Stimulated activated CD4-positive, alpha-beta T cell treated with anti-CD3 and anti-CD28 coated beads, TNF-alpha, amount 100 ng/mL, for 1 hour (primary cell): ENCODE results near the gene CYP4B1.
"Not testable (repeated sequence)": the region's sequence is repeated elsewhere in the genome, so short reads cannot be mapped to it uniquely, and the experiment has no call there.

Experiments
- DNase-seq, 3 donors: peaks; one replicate each; pipeline ENCODE4 v3.0.0-alpha.2; 2020; ENCODE audit warnings: low read depth in 3 of 3, low spot score in 1 of 3

Gene CYP4B1

DNA sequence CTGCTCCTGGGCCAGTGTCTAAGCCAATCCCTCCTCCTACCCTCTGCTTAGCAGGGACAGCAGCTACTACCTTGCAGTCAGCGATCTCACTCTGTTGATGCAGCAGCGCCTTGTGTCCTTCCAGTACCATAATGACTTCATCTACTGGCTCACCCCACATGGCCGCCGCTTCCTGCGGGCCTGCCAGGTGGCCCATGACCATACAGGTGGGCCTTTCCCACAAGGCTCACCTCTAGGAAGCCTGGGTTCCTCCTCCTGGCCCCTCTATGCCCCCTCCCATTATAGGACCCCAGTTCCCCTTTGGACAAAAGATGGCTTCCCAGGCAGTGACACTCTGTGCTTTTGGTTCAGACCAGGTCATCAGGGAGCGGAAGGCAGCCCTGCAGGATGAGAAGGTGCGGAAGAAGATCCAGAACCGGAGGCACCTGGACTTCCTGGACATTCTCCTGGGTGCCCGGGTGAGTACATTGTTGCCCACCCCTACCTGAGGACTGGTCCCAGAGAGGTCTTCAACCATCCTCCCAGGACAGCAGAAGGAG is 15.1 kb downstream of the CYP4B1 start:
- DNase-seq, result no peak

DNA sequence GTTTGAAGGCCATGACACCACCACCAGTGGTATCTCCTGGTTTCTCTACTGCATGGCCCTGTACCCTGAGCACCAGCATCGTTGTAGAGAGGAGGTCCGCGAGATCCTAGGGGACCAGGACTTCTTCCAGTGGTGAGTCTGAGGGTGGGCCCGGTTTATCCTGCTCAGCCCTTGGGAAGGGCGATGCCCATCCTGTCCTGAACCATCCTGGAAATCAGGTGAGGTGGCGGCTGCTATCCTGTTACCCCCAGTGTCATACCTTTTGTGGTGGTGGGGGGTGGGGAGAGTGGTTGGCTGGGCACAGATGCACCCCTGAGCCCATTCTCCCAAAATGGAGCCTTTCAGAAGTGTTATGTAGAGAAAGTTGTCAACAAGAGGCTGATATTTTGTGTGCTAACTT is 16.3 kb downstream of the CYP4B1 start:
- DNase-seq, result no peak

- no peak for DNase-seq
These were observed 18.1 kb downstream of the CYP4B1 start for GRCh38 chr1:46816930-46817329.

DNA sequence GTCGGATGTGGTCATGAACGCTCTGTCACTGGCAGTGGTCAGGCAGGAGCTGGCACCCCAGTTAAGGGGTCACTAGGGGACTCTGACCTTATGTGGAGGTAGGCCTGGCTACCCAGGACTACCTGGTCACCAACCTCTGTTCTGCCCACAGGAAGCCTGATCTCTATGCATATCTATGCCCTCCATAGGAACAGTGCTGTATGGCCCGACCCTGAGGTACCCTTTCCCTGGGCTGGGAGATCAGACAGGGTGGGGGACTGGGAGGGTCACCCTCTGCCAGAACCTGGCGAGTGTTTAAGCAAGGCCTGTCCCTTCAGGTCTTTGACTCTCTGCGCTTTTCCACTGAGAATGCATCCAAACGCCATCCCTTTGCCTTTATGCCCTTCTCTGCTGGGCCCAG is 19.0 kb downstream of the CYP4B1 start:
- DNase-seq, result no peak

DNA sequence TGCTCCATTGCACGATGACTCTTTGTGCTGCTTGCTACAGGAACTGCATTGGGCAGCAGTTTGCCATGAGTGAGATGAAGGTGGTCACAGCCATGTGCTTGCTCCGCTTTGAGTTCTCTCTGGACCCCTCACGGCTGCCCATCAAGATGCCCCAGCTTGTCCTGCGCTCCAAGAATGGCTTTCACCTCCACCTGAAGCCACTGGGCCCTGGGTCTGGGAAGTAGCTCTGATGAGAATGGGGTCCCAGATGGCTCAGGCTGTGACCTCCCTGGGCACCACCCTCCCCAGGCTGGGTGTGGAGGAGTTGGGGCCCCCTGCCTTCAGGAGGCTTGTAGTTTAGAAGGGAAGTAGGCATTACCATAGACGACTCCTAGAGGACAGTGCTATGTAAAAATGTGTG is 19.7 kb downstream of the CYP4B1 start:
- no peak for DNase-seq

DNA sequence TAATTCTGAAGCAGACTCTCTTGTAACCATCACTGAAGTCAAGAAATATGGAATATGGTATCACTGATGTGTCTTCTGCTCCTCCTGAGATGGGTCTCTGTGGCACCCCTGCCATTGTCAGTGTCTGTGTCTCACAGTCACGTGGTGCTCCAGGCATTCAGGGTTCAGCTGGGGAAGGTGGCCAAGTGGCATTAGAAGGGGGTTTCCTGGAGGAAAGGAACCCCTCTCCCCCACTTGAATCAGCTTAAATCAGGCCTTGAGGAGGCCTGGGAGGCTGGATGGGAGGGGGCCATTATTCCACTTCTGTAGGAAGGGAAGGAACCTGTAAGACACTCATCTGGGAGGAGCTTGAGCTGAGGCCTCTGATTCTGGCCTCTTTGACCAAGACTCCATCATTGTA is 20.5 kb downstream of the CYP4B1 start:
- no peak for DNase-seq

DNA sequence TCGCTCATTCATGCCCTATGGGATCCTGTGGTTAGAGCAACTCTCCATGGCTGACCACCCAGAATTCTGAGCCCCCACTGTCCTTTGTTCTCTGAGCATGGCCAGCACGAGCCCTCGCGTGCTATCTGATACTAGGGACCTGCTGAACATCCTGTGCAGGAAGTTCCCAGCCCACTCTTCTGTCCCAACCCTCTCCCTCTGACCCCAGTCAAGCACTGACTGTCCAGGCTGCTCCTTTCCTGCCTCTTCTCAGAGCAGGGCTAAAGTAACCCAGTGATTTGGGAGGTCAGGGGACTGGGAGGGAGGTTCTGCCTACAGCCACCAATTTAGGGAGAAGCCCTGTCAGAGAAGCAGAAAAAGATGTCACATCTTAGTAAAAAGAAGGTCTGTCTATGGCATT is 21.2 kb downstream of the CYP4B1 start:
- no peak for DNase-seq

DNA sequence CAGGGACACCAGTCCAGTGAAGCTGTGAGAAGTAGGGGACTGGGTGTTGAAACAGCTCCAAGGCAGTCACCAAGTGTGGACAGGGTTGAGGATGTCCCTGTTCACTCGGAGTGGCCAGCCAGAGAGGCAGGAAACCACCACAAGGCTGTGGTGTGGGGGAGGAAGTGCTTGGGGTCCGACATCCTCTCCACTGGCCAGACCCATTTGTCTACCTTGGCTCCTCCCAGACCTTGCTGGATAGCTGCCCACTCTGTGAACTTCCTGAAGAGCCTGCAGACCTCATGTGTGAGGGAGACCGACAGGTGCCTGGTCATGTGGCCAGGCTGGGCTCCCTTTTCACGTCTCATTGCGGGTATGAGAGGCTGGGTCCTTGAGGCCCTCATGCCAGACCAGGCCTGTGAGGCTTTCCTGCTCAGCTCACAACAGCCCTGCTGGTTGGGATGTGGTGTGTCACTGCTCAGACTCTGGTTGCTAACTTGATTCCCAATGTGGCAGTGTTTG is 21.8 kb downstream of the CYP4B1 start:
- DNase-seq, result no peak

GRCh38 chr1:46822248-46822826 is 23.5 kb downstream of the CYP4B1 start:
- no peak for DNase-seq

DNA sequence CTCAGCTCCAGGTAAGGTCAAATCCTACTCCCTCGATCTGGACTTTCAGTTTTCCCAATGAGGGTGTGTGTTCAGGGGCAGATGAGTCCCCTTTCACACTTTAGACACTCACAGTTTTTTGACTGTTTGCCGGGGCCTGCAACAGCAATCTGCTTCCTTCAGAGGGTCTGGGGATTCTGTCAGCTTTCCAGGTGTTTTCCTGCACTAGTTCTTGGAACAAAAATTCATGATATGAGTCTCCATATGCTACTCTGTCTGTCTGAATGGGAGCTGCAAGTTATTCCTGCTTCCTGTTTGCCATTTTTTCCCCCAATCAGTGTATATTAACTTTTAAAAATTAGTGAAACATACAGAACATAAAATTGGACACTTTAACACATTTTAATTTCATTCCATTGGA is 24.3 kb downstream of the CYP4B1 start:
- no peak for DNase-seq

GRCh38 chr1:46826892-46827291 is 28.0 kb downstream of the CYP4B1 start:
- not testable (repeated sequence) for DNase-seq

DNA sequence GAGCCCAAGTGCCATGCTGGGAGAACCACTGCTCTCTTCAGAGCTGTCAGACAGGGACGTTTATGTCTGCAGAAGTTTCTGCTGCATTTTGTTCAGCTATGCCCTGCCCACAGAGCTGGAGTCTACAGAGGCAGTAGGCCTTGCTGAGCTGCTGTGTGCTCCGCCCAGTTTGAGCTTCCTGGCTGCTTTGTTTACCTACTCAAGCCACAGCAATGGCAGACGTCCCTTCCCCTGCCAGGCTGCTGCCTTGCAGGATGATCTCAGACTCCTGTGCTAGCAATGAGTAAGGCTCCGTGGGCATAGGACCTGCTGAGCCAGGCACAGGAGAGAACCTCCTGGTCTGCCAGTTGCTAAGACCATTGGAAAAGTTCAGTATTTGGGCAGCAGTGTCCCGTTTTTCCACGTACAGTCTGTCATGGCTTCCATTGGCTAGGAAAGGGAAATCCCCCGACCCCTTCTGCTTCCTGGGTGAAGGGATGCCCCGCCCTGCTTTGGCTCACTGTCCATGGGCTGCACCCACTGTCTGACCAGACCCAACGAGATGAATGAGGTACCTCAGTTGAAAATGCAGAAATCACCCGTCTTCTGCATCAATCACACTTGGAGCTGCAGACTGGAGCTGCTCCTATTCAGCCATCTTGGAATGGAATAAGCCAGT is 31.9 kb downstream of the CYP4B1 start:
- DNase-seq, result no peak

DNA sequence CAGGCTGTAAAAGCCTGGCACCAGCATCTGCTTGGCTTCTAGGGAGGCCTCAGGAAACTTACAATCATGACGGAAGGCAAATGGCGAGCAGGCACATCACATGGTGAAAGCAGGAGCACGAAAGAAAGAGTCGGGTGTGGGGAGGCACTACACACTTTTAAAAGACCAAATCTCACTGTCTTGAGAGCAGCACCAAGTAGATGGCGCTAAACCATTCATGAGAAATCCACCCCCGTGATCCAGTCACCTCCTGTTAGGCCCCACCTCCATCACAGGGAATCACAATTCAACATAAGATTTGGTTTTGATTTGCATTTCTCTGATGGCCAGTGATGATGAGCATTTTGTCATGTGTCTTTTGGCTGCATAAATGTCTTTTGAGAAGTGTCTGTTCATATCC is 36.6 kb downstream of the CYP4B1 start:
- DNase-seq, result not testable (repeated sequence)

DNA sequence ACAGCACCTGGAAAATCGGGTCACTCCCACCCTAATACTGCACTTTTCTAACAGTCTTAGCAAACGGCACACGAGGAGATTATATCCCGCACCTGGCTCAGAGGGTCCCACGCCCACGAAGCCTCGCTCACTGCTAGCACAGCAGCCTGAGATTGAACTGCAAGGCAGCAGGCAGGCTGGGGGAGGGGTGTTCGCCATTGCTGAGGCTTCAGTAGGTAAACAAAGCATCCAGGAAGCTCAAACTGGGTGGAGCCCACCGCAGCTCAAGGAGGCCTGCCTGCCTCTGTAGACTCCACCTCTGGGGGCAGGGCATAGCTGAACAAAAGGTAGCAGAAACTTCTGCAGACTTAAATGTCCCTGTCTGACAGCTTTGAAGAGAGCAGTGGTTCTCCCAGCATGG is 47.5 kb downstream of the CYP4B1 start:
- not testable (repeated sequence) for DNase-seq

DNA sequence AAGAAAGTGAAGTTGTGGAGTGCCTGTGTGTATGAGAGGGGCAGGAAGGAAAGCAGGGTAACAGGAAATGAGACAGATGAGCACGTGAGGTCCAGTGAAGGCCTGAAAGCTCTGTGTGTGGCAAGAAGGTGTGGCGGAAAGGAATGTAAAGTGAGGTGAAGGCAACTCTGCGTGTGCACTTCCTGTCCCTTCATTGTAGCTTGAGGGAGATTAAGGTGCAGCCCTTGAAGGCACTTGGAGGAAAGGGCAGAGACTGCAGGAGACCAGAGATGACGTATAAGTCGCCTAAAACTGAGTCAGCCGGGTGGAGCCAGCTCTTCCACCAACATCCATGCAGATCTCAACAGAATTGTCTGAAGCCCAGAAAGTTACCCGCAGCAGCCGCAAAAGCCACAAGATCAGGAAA is 58.8 kb downstream of the CYP4B1 start:
- not testable (repeated sequence) for DNase-seq

DNA sequence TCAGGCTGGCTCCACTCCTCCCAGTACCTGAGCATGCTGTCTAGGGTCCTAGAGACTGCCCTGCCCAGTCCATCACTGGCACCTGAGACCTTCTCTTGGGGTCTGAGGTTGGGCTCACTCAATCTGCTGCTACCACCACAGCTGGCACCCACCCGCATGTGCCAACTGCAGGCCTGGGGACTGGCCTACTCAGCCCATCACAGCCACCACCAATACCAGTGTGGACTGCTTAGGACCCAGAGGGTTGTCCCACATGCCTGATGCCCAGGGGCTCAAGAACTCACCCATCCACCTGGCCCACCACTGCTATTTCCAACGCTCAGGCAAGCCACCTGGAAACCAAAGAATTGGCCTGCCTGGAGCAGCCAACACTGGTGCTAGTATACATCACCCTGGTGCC is 63.5 kb downstream of the CYP4B1 start:
- no peak for DNase-seq
